ENCODE data around the gene CBX5.

- TF ChIP-seq EZH2 (IDR thresholded peaks at IDR 0.05; ENCODE audit: low read length, missing control alignments), result no peak
- TF ChIP-seq CTCF (conservative IDR thresholded peaks at IDR 0.05 in 1 of 2, IDR thresholded peaks at IDR 0.05 in 1 of 2; ENCODE audit: low read depth in 1 of 2, low read length in 2 of 2), result no peak
Measured at GRCh38 chr12:54199034-54199433, 80.9 kb downstream of the CBX5 start.
